H9 (cell line): ENCODE data around the gene HIPK2. TPM values are rescaled to one million over a fixed set of nuclear protein-coding genes. Genes with fewer than 3 reads are reported as not detected.

ENCODE experiments used
- DNase-seq: peaks from one replicate; pipeline ENCODE4 v3.0.0-alpha.2; 2017
- H2AFZ ChIP-seq: one replicate; pipeline ENCODE4 v1.6.1; 2013; ENCODE audit warnings: mild to moderate bottlenecking, low read length, control low read depth, moderate library complexity
- H2AK5ac ChIP-seq: 2 replicates; pipeline ENCODE4 v1.6.1; 2013; ENCODE audit warnings: low read length, control low read depth, mixed read lengths; ENCODE audit not compliant: insufficient read length
- H2BK120ac ChIP-seq: one replicate; pipeline ENCODE4 v1.6.1; 2013; ENCODE audit warnings: low read depth, mild to moderate bottlenecking, low read length, control low read depth, inconsistent platforms; ENCODE audit not compliant: poor library complexity, severe bottlenecking
- H2BK12ac ChIP-seq: 2 replicates; pipeline ENCODE4 v1.6.1; 2013; ENCODE audit warnings: low read length, control low read depth, mixed read lengths, low read depth; ENCODE audit not compliant: insufficient read length
- H2BK15ac ChIP-seq: 2 replicates; pipeline ENCODE4 v1.6.1; 2013; ENCODE audit warnings: low read depth, low read length, control low read depth
- H2BK20ac ChIP-seq: one replicate; pipeline ENCODE4 v1.6.1; 2013; ENCODE audit warnings: low read depth, mild to moderate bottlenecking, low read length, control low read depth, inconsistent platforms; ENCODE audit not compliant: poor library complexity, severe bottlenecking
- H2BK5ac ChIP-seq: 2 replicates; pipeline ENCODE4 v1.6.1; 2013; ENCODE audit warnings: low read length, control low read depth, mixed read lengths; ENCODE audit not compliant: insufficient read length
- H3K14ac ChIP-seq: 2 replicates; pipeline ENCODE4 v1.6.1; 2013; ENCODE audit warnings: low read length, control low read depth; ENCODE audit not compliant: insufficient read depth
- H3K18ac ChIP-seq: 2 replicates; pipeline ENCODE4 v1.6.1; 2013; ENCODE audit warnings: low read depth, mild to moderate bottlenecking, mixed read lengths, low read length, control low read depth; ENCODE audit not compliant: insufficient read length
- H3K23ac ChIP-seq: 2 replicates; pipeline ENCODE4 v1.6.1; 2013; ENCODE audit warnings: low read length, control low read depth, mixed read lengths, low read depth; ENCODE audit not compliant: insufficient read length
- H3K23me2 ChIP-seq: 2 replicates; pipeline ENCODE4 v1.6.1; 2013; ENCODE audit warnings: low read depth, mild to moderate bottlenecking, mixed read lengths, low read length, control low read depth; ENCODE audit not compliant: insufficient read length, poor library complexity, severe bottlenecking
- H3K27ac ChIP-seq: 2 replicates; pipeline ENCODE4 v1.5.1; 2013; ENCODE audit warnings: low read length, control low read depth, mixed read lengths, low read depth; ENCODE audit not compliant: insufficient read length
- H3K27me3 ChIP-seq: 2 replicates; pipeline ENCODE4 v1.6.1; 2013; ENCODE audit warnings: low read length, control low read depth, inconsistent platforms; ENCODE audit not compliant: insufficient read depth
- H3K4ac ChIP-seq: 2 replicates; pipeline ENCODE4 v1.6.1; 2013; ENCODE audit warnings: low read depth, mild to moderate bottlenecking, control low read depth, inconsistent platforms, low read length, moderate library complexity
- H3K4me1 ChIP-seq: 2 replicates; pipeline ENCODE4 v1.6.1; 2013; ENCODE audit warnings: low read length, control low read depth, inconsistent platforms; ENCODE audit not compliant: insufficient read depth
- H3K4me2 ChIP-seq: 2 replicates; pipeline ENCODE4 v1.6.1; 2013; ENCODE audit warnings: low read length, control low read depth, mixed read lengths; ENCODE audit not compliant: insufficient read length, insufficient read depth
- H3K56ac ChIP-seq: 2 replicates; pipeline ENCODE4 v1.6.1; 2013; ENCODE audit warnings: low read depth, mild to moderate bottlenecking, mixed read lengths, low read length, control low read depth; ENCODE audit not compliant: insufficient read length
- H3K79me1 ChIP-seq: 2 replicates; pipeline ENCODE4 v1.6.1; 2013; ENCODE audit warnings: low read depth, mild to moderate bottlenecking, moderate library complexity, low read length, control low read depth, inconsistent platforms; ENCODE audit not compliant: insufficient read depth, poor library complexity, severe bottlenecking
- H3K79me2 ChIP-seq: 2 replicates; pipeline ENCODE4 v1.6.1; 2013; ENCODE audit warnings: low read length, control low read depth, inconsistent platforms; ENCODE audit not compliant: insufficient read depth
- H3K9ac ChIP-seq: 2 replicates; pipeline ENCODE4 v1.6.1; 2013; ENCODE audit warnings: low read length, control low read depth, mixed read lengths; ENCODE audit not compliant: insufficient read length; ENCODE audit errors: extremely low read depth
- H3K9me3 ChIP-seq: one replicate; pipeline ENCODE4 v1.6.1; 2013; ENCODE audit warnings: low read depth, low read length, inconsistent platforms; ENCODE audit not compliant: control insufficient read depth
- H3T11ph ChIP-seq: one replicate; pipeline ENCODE4 v1.6.1; 2013; ENCODE audit warnings: mild to moderate bottlenecking, low read length, control low read depth, inconsistent platforms
- H4K20me1 ChIP-seq: one replicate; pipeline ENCODE4 v1.6.1; 2013; ENCODE audit not compliant: control insufficient read depth, insufficient read length, insufficient read depth
- H4K5ac ChIP-seq: 2 replicates; pipeline ENCODE4 v1.6.1; 2013; ENCODE audit warnings: low read depth, mild to moderate bottlenecking, mixed read lengths, low read length, control low read depth; ENCODE audit not compliant: insufficient read length
- H4K8ac ChIP-seq: replicated peaks from 2 replicates; pipeline ENCODE4 v1.6.1; 2013; ENCODE audit warnings: low read length, control low read depth, mixed read lengths, low read depth; ENCODE audit not compliant: insufficient read length
- H4K91ac ChIP-seq: 2 replicates; pipeline ENCODE4 v1.6.1; 2013; ENCODE audit warnings: low read depth, mild to moderate bottlenecking, moderate library complexity, mixed read lengths, low read length, control low read depth; ENCODE audit not compliant: insufficient read length
- H3K27ac Mint-ChIP-seq, 3 experiments: 2 replicates in 2 of 3; 3 replicates in 1 of 3; pipeline ENCODE4 v1.8.0; 2020 to 2021; ENCODE audit warnings: mixed read lengths in 3 of 3, mild to moderate bottlenecking in 1 of 3, moderate library complexity in 1 of 3
- H3K27me3 Mint-ChIP-seq: 2 replicates; pipeline ENCODE4 v1.8.0; 2021; ENCODE audit warnings: low read depth, mild to moderate bottlenecking, moderate library complexity, mixed read lengths
- H3K36me3 Mint-ChIP-seq, 3 experiments: 2 replicates in 2 of 3; 3 replicates in 1 of 3; pipeline ENCODE4 v1.8.0; 2020 to 2021; ENCODE audit warnings: low read depth in 3 of 3, mixed read lengths in 3 of 3; ENCODE audit not compliant: insufficient read depth in 1 of 3
- H3K4me1 Mint-ChIP-seq, 2 experiments: 2 replicates each; pipeline ENCODE4 v1.8.0; 2020; ENCODE audit warnings: mixed read lengths in 2 of 2
- H3K4me3 Mint-ChIP-seq, 2 experiments: 2 replicates in 1 of 2; 3 replicates in 1 of 2; pipeline ENCODE4 v1.8.0; 2020 to 2021; ENCODE audit warnings: mild to moderate bottlenecking in 2 of 2, mixed read lengths in 2 of 2, moderate library complexity in 1 of 2
- H3K9me3 Mint-ChIP-seq, 2 experiments: 2 replicates in 1 of 2; 3 replicates in 1 of 2; pipeline ENCODE4 v1.8.0; 2020; ENCODE audit warnings: mild to moderate bottlenecking in 2 of 2, mixed read lengths in 2 of 2, moderate library complexity in 1 of 2
- WGBS: extraction: QIAGEN DNeasy Blood & Tissue Kit; methylation state at CpG from one replicate; pipeline ENCODE4 v1.1.7; 2013; ENCODE audit warnings: missing lambda C conversion rate, low lambda C conversion rate, mixed read lengths; ENCODE audit not compliant: insufficient read length; ENCODE audit errors: extremely low coverage; 5-methylcytosine and 5-hydroxymethylcytosine counted together
- total RNA-seq: library from RNA; stranded (reverse); gene quantifications from 2 replicates; pipeline ENCODE4 v1.2.1, GENCODE V29; 2021
- TF ChIP-seq, protein P1 (sequence below): fragments of 200-600 bp; sonication (generic); conservative IDR thresholded peaks from 3 replicates; pipeline ENCODE4 v1.8.0; 2021; ENCODE audit warnings: antibody characterized with exemption, mild to moderate bottlenecking

The HIPK2 gene
- total RNA-seq, 1 experiment from 2014 or later: 21.9 TPM

DNA sequence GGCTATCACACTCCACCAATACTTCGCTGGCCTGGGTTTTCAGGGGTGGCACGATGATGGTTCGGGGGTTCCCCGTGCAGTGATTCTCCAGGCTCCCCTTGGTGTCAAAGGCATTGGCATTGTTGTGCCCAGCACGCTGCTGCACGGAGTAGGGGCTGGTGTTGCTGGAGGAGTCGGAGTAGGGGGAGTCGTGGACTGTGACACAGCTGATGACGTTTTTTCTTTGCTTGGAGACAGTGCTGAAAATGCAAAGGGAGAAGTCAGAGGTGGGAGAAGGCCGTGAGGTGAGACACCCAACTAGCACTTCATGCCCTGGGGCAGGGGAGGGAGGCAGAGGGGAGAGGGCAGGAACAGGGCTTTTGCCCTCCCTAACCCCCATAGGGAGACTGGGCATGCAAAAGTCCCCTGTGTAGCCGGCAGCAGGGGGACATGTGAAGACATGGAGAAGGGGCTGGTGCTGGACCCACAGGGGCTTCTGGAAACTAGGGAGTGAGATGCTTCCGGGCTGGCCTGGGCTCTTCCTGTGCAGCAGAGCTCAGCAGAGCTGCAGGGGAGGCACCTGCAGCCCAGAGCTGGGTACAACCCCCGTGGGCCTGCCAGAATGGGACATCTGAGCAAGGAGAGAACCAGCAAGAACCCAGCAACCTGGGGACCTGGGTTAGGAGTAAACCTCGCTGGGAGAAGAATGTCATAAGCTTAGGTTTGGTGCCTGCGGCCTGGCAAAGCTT lies 193.8 kb downstream of the HIPK2 start:
- Mint-ChIP-seq H3K4me3 (no peak overlapping the region), H3K27me3 (no peaks in the 10 kb centered on the region), H3K36me3 (peaks cover 0 to 7% (median 6%) of the 10 kb centered on the region in 3 experiments; a peak in 6 of 7 replicates), H3K27ac (peak overlapping the region; percentile 60 to 90 (median 89); a peak in 6 of 7 replicates), H3K9me3 (no peaks in the 10 kb centered on the region), H3K4me1 (peaks cover 3 to 10% of the 10 kb centered on the region in 2 experiments)
- no peak overlapping the region for H2AK5ac ChIP-seq
- H3K4me1 ChIP-seq: no peaks in the 10 kb centered on the region
- H3K23ac ChIP-seq: no peak overlapping the region
- no peaks in the 10 kb centered on the region for H3K79me1 ChIP-seq
- no peak overlapping the region for H4K91ac ChIP-seq
- no peak for DNase-seq
- H2BK5ac ChIP-seq: no peak overlapping the region
- no peak overlapping the region for H3K4me2 ChIP-seq
- no peak overlapping the region for H3K4ac ChIP-seq
- no peak overlapping the region for H3K56ac ChIP-seq
- no peaks in the 10 kb centered on the region for H3K9me3 ChIP-seq
- no peaks in the 10 kb centered on the region for H4K20me1 ChIP-seq
- H2BK12ac ChIP-seq: no peak overlapping the region
- H3K9ac ChIP-seq: no peak overlapping the region
- no peak overlapping the region for H3K27ac ChIP-seq
- no peak overlapping the region for H4K8ac ChIP-seq
- H3K79me2 ChIP-seq: no peaks in the 10 kb centered on the region
- no peak overlapping the region for H4K5ac ChIP-seq
- H2BK15ac ChIP-seq: no peak overlapping the region
- no peak overlapping the region for H3T11ph ChIP-seq
- TF ChIP-seq, protein P1, sequence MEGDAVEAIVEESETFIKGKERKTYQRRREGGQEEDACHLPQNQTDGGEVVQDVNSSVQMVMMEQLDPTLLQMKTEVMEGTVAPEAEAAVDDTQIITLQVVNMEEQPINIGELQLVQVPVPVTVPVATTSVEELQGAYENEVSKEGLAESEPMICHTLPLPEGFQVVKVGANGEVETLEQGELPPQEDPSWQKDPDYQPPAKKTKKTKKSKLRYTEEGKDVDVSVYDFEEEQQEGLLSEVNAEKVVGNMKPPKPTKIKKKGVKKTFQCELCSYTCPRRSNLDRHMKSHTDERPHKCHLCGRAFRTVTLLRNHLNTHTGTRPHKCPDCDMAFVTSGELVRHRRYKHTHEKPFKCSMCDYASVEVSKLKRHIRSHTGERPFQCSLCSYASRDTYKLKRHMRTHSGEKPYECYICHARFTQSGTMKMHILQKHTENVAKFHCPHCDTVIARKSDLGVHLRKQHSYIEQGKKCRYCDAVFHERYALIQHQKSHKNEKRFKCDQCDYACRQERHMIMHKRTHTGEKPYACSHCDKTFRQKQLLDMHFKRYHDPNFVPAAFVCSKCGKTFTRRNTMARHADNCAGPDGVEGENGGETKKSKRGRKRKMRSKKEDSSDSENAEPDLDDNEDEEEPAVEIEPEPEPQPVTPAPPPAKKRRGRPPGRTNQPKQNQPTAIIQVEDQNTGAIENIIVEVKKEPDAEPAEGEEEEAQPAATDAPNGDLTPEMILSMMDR: no peak
- H3K18ac ChIP-seq: no peak overlapping the region
- H2AFZ ChIP-seq: no peak overlapping the region
- no peaks in the 10 kb centered on the region for H3K23me2 ChIP-seq
- no peak overlapping the region for H2BK20ac ChIP-seq
- H3K27me3 ChIP-seq: no peaks in the 10 kb centered on the region
- no peak overlapping the region for H2BK120ac ChIP-seq
- WGBS: no CpG with 5 or more reads among the region's 15 CpGs
- no peak overlapping the region for H3K14ac ChIP-seq
